Neural progenitor cell (in vitro differentiated cells): ENCODE measurements around the gene CLCNKA.

Source experiments
- EZH2 ChIP-seq: fragments of 200-600 bp; sonication (generic); IDR thresholded peaks from 2 replicates; pipeline ENCODE4 v1.6.1; 2017; ENCODE audit warnings: antibody characterized with exemption, mild to moderate bottlenecking, moderate library complexity
- EZH2phosphoT487 ChIP-seq: fragments of 200-600 bp; sonication (generic); IDR thresholded peaks from 2 replicates; pipeline ENCODE4 v1.6.1; 2017; ENCODE audit warnings: antibody characterized with exemption
- TF ChIP-seq, protein P1 (sequence below): fragments of 200-600 bp; sonication (generic); IDR thresholded peaks from 2 replicates; pipeline ENCODE4 v1.5.1; 2017; ENCODE audit warnings: antibody characterized with exemption, mild to moderate bottlenecking

DNA sequence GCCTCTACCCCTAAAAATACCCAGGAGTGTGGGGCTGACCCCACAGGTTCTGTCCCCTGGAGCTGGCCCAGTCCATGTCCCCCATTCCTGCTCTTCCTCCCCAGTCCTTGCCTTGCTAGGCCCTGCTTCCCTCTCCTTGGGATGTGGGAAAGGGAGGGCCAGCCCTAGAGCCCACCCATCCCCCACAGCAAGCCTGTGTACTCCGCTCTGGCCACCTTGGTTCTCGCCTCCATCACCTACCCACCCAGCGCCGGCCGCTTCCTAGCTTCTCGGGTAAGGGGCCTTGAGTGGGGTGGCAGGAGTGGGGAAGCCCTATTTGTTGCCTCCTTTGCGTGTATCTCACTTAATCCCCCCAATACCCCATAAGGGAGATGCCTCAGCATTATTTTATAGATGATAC, 28.5 kb downstream of the CLCNKA start:
- TF ChIP-seq, protein P1, sequence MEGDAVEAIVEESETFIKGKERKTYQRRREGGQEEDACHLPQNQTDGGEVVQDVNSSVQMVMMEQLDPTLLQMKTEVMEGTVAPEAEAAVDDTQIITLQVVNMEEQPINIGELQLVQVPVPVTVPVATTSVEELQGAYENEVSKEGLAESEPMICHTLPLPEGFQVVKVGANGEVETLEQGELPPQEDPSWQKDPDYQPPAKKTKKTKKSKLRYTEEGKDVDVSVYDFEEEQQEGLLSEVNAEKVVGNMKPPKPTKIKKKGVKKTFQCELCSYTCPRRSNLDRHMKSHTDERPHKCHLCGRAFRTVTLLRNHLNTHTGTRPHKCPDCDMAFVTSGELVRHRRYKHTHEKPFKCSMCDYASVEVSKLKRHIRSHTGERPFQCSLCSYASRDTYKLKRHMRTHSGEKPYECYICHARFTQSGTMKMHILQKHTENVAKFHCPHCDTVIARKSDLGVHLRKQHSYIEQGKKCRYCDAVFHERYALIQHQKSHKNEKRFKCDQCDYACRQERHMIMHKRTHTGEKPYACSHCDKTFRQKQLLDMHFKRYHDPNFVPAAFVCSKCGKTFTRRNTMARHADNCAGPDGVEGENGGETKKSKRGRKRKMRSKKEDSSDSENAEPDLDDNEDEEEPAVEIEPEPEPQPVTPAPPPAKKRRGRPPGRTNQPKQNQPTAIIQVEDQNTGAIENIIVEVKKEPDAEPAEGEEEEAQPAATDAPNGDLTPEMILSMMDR = no peak
- TF ChIP-seq EZH2 = no peak
- no peak for TF ChIP-seq EZH2phosphoT487
